SK-N-SH treated with all-trans-retinoic acid at 6 μM for 48 hours (cell line): Measurements from ENCODE around the gene RAB5IF.

Experiments
- ARNTL ChIP-seq: fragments of 450-650 bp; formaldehyde crosslinking; IDR thresholded peaks from 2 replicates; pipeline ENCODE4 v1.5.0; 2020; ENCODE audit warnings: low read depth, mild to moderate bottlenecking, moderate library complexity, borderline replicate concordance
- CREB5 ChIP-seq: fragments of 250-450 bp; sonication (Bioruptor Pico); IDR thresholded peaks from 2 replicates; pipeline ENCODE4 v1.5.1; 2020; ENCODE audit warnings: low read depth, mild to moderate bottlenecking, moderate library complexity
- PATZ1 ChIP-seq: fragments of 250-450 bp; sonication (Bioruptor Pico); IDR thresholded peaks from 2 replicates; pipeline ENCODE4 v1.8.0; 2020; ENCODE audit warnings: mild to moderate bottlenecking, moderate library complexity, borderline replicate concordance
- RARB ChIP-seq: fragments of 250-450 bp; sonication (Bioruptor Pico); IDR thresholded peaks from 2 replicates; pipeline ENCODE4 v1.8.0; 2021; ENCODE audit warnings: mild to moderate bottlenecking, moderate library complexity
- ZFP3 ChIP-seq: fragments of 250-450 bp; sonication (Bioruptor Pico); IDR thresholded peaks from 2 replicates; pipeline ENCODE4 v1.5.0; 2020; ENCODE audit warnings: mild to moderate bottlenecking, moderate library complexity
- ZFP30 ChIP-seq: fragments of 450-650 bp; formaldehyde crosslinking; IDR thresholded peaks from 2 replicates; pipeline ENCODE4 v1.5.0; 2022; ENCODE audit warnings: mild to moderate bottlenecking, moderate library complexity
- ZNF8 ChIP-seq: fragments of 450-650 bp; formaldehyde crosslinking; IDR thresholded peaks from 2 replicates; pipeline ENCODE4 v1.5.0; 2020; ENCODE audit warnings: mild to moderate bottlenecking, moderate library complexity

- TF ChIP-seq ARNTL = no peak
- no peak for TF ChIP-seq ZFP3 (CRISPR knock-in tag)
- TF ChIP-seq CREB5 (CRISPR knock-in tag) = no peak
- TF ChIP-seq ZNF8 (CRISPR knock-in tag) = no peak
- no peak for TF ChIP-seq PATZ1 (CRISPR knock-in tag)
- TF ChIP-seq ZFP30 (CRISPR knock-in tag) = no peak
- no peak for TF ChIP-seq RARB (CRISPR knock-in tag)
Observed at GRCh38 chr20:36656733-36657132, 51.2 kb downstream of the RAB5IF start.
